AG09309 (cell line): Measurements from ENCODE around the gene SULF2.

ENCODE experiments used
- DNase-seq: peaks from one replicate; pipeline ENCODE4 v3.0.0-alpha.2; 2010; ENCODE audit warnings: low read depth
- H3K4me3 ChIP-seq: 2 replicates; pipeline ENCODE4 v1.5.1; 2011; ENCODE audit warnings: mild to moderate bottlenecking, low read depth, low read length, moderate library complexity; ENCODE audit not compliant: control insufficient read depth
- TF ChIP-seq, protein P1 (sequence below): IDR thresholded peaks from 2 replicates; pipeline ENCODE4 v1.5.1; 2011; ENCODE audit warnings: mild to moderate bottlenecking, low read depth, low read length, inconsistent platforms; ENCODE audit not compliant: insufficient read depth, control insufficient read depth; ENCODE audit errors: missing control alignments

SULF2 gene

GRCh38 chr20:47768016-47768824 is 17.1 kb downstream of the SULF2 start:
- DNase-seq: no peak
- H3K4me3 ChIP-seq: no peak overlapping the region
- TF ChIP-seq, protein P1, sequence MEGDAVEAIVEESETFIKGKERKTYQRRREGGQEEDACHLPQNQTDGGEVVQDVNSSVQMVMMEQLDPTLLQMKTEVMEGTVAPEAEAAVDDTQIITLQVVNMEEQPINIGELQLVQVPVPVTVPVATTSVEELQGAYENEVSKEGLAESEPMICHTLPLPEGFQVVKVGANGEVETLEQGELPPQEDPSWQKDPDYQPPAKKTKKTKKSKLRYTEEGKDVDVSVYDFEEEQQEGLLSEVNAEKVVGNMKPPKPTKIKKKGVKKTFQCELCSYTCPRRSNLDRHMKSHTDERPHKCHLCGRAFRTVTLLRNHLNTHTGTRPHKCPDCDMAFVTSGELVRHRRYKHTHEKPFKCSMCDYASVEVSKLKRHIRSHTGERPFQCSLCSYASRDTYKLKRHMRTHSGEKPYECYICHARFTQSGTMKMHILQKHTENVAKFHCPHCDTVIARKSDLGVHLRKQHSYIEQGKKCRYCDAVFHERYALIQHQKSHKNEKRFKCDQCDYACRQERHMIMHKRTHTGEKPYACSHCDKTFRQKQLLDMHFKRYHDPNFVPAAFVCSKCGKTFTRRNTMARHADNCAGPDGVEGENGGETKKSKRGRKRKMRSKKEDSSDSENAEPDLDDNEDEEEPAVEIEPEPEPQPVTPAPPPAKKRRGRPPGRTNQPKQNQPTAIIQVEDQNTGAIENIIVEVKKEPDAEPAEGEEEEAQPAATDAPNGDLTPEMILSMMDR: no peak

DNA sequence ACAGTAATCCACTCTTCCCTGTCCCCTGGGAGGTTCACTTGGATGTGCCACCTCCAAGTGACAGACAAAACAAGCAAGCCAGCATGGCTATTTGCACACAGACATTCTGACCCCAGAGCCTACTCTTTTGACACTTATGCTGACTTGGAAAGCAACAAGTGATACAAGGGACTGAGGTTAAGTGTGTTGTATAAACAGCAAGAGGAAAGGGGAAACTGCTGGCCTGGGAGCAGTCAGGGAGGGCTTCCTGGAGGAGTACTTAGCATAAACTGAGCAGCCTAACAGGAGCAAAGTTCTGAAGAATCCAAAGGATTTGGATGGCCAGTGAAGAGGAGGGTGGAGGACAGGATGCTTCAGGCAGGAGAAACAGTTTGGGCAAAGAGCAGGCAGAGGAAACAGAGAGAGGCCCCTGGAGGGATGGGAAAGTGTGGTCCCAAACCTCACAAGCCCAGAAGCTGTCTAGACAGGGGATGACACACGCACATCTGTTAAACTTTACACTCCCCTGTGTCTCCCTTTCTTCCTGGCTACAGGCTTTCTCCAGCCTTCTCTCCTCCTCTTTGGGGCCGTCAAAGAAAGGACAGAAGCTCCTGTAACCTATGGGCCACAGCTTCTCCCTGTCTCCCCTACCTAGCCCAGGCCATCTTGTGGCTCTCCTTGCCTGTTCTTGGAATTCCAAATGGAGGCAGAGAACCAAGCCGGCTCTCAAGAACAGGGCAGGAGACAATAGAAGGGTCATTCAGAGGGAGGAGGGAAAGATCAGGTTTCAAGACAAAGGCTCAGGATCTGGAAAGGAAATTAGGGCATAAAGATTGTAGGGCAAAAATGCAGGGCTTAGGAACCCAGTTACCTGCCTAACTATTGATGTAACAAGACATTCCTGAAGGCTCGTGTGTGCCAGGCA is 19.3 kb downstream of the SULF2 start:
- H3K4me3 ChIP-seq: no peak overlapping the region
- TF ChIP-seq, protein P1: no peak
- no peak for DNase-seq

GRCh38 chr20:47765271-47765670 is 20.0 kb downstream of the SULF2 start:
- TF ChIP-seq, protein P1: no peak
- DNase-seq: no peak
- no peak overlapping the region for H3K4me3 ChIP-seq

- no peak for DNase-seq
- TF ChIP-seq, protein P1: no peak
- H3K4me3 ChIP-seq: no peak overlapping the region
These were observed 21.0 kb downstream of the SULF2 start for GRCh38 chr20:47764154-47764733.

GRCh38 chr20:47762699-47763268 is 22.5 kb downstream of the SULF2 start:
- H3K4me3 ChIP-seq: no peak overlapping the region
- no peak for DNase-seq
- TF ChIP-seq, protein P1: no peak

- no peak for DNase-seq
- TF ChIP-seq, protein P1: no peak
- H3K4me3 ChIP-seq: no peak overlapping the region
These were observed 23.7 kb downstream of the SULF2 start for GRCh38 chr20:47761482-47762047.
